Measurements from ENCODE around the gene IFNG-AS1.

The IFNG-AS1 gene

DNA sequence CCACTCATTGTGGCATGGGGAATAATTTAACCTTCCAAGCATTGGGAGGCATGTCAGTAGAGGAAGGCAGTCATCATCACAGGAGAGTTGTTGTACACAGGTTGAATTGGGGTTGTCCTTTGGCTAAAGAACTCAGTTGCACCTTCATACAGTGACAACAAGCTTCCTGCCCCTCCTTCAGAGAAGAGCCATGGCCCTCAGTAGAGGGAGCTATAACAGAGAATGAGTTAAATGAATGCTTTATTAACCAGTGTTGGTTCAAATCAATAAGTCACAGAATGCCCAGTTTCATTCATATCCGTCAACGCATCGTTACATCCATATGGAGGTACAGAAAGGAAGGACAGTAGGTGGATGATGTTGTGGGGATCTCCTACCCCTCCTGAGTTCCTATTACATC, 4.8 kb downstream of the IFNG-AS1 start:
- DNase-seq (ENCODE audit: low read depth in 2 of 2), result no peak

DNA sequence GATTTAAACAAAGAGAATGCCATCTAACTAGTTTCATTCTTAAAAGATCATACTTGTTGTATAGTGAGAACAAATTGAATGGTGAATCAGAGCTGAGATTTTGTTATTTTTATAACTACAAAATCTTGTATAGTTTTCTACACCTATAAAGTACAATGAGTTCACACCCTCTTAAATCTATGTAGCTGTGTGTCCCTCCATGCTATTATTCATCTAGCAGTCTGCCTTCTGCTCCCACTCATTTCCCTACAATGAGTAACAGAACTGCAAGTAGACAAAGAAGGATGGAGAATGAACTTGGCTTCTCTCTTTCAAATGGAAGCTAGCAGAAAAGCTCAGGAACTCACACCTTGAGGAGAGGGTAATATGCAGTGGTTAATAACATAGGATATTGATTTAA, 7.1 kb downstream of the IFNG-AS1 start:
- DNase-seq (ENCODE audit: low read depth in 2 of 2), result no peak

DNA sequence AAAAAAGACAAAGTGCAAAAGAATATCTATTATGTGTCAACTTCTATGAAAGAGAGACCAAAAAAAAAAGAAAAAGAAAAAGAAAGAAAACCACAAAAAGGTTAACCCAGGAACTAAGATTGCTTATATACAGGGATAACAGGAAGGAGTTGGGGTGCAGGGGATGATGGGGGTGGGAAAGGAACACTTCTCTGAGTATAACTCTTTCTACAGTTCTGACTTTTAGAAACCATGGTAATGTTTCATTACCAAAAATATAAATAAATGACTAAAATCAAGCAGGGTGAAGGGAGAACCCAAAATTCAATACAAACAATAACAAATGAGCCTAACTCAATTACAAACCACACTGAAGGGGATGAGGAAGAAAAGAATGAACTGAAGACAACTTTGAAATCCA, 9.1 kb downstream of the IFNG-AS1 start:
- DNase-seq (ENCODE audit: low read depth in 2 of 2), result no peak

DNA sequence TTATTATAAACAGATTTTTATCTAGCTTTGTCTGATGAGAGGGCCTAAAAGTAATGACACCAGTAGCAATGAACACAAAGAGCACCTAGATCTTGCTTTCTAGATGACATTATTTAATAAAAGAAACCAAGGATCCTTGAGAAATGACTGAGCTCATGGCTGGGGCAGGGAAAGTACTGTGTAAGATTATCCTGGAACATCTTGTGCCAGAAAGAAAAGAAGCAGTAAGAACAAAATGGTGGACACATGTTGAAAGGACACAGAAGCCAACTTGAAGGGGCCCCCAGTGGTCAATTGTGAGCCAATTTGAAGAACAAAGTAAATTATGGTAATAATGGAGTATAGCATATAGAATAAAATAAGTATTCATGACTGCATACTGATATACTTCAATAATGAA, 10.0 kb downstream of the IFNG-AS1 start:
- DNase-seq (ENCODE audit: low read depth in 2 of 2), result no peak

DNA sequence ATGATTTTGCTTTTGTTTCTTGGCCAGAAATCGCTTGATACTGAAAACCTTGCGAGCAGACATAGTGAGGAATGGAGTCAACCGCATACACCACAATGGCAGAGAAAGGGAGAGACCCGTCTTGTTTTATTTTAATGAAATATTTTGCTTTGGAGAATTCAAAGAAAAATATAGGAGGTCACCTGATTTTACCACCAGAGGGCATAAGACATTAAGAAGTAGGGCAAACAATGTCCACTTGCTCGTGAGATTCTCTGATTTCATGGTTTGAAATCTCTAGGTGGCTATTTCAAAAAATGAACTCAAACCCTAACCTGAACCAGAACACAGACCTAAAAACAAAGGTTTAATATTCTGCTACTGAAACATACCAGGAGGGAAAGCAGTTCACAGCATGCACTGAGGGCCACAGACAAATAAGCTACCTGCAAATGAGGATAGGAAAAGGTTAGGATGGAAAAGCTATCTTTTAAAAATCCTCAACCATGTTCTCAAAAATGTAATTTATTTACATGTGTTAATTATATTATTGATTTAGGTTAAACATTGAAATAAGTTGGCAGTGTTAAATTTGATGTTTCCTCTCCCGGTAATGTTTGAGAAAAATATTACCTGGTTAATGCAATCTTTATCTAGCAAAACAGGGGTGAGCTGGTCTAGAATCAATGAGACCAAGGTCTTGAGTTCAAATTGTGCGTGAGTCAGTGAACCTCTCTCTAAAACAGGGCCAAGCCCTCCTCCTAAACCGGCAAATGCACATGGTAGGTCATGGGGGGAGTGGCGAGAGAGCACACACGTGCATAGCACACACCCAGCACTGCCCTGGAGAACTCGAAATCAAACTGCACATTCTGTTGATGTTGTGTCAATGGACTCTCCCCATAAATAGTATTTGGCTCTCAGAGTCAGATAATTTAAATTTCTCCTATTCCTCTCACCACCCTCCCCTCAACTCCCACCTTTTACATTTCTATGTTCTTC, 12.5 kb downstream of the IFNG-AS1 start:
- no peak for DNase-seq (ENCODE audit: low read depth in 2 of 2)

DNA sequence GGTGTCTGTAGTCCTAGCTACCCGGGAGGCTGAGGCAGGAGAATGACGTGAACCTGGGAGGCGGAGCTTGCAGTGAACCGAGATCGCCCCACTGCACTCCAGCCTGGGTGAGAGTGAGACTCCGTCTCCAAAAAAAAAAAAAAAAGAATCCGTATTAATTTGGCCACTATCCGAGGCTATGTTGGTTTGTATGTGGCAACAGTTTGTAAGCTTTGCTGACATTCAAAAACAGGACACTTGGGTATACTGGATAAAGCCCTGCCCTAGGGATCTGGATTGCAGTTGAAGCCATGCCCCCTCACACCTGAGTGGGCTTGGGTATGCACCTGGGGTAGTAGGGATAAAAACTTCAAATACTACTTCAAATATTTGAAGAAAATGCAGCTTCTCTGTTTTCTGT, 14.5 kb downstream of the IFNG-AS1 start:
- no peak for DNase-seq (ENCODE audit: low read depth in 2 of 2)

DNA sequence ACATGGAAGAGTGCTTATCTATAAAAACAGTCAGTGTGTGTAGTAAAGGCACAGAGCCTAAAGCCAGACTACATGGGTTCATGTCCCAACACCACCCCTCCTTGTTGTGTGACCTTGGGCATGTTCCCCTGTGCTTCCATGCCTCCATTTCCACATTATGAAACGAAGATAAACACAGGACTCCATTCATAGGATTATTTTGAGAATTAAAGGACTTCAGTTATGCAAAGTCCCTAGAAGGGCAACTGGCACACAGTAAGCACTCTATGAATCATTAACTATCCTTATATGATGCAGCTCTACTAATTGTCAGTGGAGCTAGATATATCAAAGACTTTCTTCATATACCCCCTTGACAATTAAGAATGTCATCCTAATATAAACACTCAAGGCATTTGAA, 17.8 kb downstream of the IFNG-AS1 start:
- no peak for DNase-seq (ENCODE audit: low read depth in 2 of 2)

DNA sequence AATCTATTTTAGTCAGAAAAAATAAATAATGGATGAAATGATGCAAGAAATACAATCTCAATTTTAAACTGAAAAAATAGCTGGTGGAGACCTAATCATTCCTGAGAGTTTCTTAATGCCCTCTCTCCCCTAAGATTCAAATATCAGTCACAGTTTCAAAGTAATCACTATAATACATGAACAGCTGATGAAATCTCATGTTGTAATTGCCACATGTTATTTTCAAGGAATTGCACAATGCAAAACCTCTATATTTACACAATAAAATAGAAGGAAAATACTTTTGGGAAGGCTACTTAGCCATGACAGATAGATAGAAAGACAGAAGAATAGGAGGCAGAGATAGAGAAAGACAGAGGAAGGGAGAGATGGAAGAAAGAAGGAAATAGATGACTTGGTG, 18.2 kb downstream of the IFNG-AS1 start:
- DNase-seq (ENCODE audit: low read depth in 2 of 2), result no peak

DNA sequence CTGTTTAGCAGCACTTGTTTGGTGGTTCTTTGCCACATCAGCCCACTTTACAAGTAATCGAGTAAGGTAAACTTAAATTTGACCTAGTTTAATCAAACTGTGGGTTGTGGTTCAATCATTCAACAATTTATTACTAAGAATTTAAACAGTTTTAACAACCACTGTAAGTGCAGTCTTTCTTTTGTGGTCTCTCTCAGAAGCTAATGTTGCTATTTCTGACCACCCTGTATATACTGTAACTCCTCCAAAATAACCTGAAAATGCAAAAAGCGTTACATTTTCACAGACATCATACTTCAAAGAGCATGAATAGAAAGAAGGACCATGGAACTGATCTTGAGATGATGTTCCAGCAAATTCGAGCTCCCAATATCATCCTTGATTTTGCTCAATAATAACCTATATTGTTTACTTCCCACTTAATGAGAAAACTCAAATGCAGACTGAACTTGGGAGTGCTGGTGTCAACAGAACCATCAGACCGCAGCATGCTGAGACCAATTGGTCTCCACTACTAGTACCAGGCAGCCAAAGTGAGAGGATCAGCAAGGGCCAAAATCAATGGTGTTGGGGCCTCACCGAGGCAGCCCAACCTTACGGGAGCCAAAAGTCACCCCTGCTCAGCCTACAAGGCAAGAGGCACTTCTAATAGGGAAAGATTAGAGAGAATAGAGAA, 22.1 kb downstream of the IFNG-AS1 start:
- DNase-seq (ENCODE audit: low read depth in 2 of 2), result no peak

DNA sequence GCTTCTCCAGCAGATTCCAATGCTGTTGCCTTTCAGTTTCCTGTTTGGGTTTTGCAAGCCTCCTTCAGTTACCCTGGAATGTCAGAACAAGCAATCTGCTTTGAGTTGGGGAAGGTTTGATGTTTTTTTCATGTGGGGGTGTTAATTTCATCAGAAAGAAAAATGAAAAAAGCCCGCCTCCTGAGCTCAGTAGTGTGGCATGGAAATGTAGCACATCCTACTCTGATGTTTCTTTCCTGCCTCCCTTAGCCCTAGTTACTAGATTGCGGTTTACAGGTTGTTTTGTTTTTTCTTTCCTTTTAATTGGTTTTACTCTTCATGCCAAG, 22.6 kb downstream of the IFNG-AS1 start:
- DNase-seq (ENCODE audit: low read depth in 2 of 2), result no peak

DNA sequence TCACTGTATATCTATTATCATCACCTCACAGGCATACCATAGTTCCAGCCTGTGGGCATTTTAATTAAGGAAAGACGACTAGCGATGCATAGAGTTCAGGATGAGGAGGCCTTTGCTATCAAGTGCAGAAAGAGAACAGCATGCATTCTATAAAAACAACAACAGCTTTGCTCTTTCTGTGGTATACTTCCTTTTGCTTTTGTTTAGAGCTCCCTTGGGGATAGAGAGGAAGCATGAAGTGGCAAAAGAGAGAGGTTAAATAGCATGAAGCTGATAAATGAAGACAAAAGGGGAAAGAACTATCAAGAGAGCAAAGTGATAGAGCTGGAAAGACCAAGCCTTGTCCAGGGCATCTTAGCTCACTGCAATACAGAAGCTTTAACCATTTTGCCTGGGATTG, 23.5 kb downstream of the IFNG-AS1 start:
- no peak for DNase-seq (ENCODE audit: low read depth in 2 of 2)

DNA sequence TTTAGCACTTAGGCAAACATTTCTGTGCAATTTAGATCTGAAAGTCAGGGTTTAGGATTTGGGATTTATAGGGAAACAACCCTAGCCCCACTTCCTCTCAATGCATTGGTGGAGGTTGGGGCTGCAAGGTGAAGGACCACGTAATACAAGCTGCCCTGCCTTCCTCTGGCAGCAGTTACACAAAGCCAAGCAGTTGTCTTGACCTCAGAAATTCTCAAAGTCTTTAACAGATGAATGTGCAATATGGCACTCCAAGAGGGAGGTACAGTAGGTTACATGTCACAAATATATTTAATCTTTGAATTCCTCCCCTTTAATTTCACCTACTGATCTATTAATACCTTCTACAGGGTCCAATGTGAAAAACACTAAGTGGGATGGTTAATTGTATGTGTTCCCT, 23.9 kb downstream of the IFNG-AS1 start:
- no peak for DNase-seq (ENCODE audit: low read depth in 2 of 2)

DNA sequence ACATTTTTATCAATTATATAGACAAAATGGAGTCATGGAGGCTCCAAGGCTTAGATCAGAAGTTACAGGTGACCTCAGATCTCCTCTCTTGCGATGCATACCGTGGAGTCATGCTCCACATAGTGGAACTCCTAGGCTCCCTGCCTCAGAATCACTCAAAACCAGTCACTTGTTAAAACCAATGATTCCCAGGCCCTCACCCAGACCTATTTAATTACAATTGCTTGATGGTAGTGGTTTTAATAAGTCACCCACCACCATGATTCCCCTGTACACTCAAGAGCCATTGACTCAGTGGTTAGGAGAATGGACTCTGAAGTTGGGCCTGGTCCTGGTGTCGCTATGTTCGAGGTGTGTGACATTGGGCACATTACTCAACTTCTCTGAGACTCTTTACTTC, 26.9 kb downstream of the IFNG-AS1 start:
- DNase-seq (ENCODE audit: low read depth in 2 of 2), result no peak

DNA sequence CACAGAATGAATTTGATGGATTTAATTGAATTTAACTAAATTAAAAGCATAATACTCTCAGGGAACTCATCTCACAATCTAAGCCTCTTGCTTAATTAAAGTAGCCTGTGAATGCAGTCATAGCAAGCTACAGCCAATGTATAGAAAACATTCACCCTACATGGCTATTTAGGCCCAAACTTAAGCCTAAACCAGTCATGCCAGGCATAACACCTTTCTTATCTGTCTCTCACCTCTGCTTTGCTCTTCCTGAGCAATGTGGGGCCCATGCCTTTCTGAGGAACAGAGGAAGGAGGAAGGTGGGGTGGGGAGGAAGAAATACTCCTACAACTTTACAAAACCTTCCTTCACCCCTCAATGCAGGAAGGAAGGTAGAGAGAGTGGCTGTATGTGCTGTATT, 29.1 kb downstream of the IFNG-AS1 start:
- DNase-seq (ENCODE audit: low read depth in 2 of 2), result no peak

DNA sequence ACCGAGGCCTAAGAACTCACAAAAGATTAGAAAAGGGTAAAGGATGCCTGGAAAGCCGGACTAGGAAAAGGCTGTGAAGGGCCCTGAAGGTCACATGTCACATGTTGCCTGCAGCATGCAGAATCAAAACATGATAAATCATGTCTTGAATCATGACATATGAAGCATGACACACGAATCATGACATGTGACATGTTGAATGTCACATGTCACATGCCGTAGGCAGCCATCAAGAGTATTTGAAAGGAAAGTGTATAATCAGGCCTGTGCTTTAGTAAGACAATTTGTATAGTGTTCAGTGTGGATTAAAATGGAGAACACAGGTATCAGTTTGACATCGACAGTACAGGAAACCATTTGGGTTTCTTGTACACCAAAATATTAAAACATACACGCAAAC, 30.8 kb downstream of the IFNG-AS1 start:
- no peak for DNase-seq (ENCODE audit: low read depth in 2 of 2)

DNA sequence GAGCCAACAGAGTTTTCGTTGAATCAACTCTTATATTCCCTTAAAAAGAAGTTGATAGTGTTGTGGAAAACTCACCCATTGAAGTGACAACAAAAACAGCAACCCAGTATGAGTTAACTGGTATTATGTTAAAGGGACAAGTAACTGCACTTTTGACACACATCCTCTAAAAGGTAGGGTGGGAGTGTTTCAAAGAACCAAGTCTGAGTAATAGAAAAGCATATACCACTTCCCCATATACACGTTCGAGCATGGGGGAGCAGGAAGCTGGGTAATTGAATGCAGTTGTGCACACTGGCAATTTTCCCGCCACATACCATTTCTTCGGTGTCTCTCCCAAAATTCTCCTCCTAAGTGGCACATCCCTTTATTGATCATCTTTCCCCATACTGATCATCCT, 31.5 kb downstream of the IFNG-AS1 start:
- DNase-seq (ENCODE audit: low read depth in 2 of 2), result no peak

DNA sequence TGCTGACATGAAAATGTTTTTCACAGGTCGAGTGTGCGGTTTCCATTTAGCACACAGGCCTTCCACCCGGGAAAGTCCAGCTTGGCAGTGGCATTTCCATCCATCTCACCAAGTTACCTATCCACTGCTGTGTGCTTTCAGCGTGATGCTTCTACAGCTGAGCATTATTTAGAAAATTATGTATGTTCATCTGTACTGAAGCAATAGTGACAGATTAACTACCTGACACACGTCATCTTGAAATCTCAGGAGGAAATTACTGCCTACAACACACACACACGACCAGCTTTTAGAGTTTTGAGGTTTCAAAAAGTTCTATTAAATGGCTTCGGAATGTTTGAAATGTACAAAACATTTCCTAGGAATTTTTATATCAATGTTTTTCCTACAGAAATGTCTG, 39.4 kb downstream of the IFNG-AS1 start:
- no peak for DNase-seq (ENCODE audit: low read depth in 2 of 2)

DNA sequence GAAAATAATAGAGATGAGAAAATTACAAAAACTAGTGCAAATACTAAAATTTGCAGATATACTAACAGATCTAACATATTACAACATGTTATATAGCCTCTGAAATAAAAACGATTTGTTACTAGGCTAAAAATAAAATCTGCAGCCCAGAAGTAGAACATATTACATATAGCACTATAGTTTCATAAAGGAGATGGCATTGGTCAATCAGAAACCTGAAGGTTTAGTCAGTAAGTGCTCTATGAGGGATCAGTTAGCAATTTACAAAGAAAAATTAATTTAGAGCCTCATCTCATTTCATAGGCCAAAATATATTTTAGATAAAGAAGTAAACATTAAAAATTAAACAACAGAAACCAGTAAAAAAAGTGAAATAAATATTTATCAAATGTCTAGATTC, 41.0 kb downstream of the IFNG-AS1 start:
- DNase-seq (ENCODE audit: low read depth in 2 of 2), result no peak

DNA sequence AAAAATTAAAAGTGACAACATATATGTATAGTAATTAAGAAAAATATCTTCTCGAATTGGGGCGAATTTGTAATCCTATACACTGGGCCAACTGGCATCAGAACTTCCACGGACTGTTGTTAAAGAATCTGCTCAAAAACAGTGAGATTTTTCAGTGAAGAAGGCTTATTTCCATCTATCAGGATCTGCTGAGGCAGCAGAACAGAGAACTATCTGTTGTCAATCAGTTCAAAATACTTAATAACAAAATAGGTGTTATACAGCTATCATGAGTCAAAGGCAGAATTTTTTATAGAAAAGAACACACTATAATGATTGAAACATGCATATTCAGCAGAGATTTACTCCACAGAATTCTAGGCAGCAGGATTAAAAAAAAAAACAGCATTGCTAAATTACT, 41.9 kb downstream of the IFNG-AS1 start:
- no peak for DNase-seq (ENCODE audit: low read depth in 2 of 2)

DNA sequence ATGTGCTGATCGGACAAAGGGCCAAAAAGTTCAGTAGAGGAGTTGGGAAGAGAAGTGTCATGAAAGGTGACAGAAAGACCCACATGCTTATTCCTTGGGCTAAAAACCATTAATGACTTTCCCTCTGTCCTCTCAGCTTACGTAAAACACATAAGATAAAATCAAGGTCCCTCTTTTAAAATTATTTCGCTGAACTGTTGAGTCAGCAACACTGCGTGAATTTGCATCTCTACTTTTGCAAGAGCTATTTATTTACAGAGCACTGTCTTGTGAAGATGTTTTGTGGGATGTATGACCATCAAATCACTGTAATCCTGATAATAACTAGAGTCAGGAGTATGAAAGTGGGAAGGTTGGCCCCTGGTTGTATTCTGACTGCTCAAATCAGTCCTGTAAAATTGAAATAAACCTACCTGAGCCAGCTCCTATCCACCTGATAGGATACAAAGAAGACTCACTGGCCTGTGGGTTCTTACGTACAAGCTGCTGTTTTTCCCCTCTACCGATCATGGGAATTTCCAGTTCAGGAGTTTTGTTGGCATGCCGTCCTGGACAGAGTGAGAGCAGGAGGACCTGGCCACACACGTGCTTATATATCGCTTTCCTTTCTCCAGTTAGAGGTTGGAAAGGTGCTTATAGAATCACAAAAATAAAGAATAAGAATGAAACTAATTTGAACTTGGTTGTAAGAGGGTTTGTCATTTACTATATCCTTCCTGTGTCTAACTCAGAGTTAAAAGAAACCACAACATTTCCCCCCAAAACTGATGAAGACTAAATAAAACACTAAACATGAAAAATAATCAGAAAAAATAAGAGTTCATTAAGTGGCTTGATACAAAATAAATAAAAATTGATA, 42.9 kb downstream of the IFNG-AS1 start:
- no peak for DNase-seq (ENCODE audit: low read depth in 2 of 2)

DNA sequence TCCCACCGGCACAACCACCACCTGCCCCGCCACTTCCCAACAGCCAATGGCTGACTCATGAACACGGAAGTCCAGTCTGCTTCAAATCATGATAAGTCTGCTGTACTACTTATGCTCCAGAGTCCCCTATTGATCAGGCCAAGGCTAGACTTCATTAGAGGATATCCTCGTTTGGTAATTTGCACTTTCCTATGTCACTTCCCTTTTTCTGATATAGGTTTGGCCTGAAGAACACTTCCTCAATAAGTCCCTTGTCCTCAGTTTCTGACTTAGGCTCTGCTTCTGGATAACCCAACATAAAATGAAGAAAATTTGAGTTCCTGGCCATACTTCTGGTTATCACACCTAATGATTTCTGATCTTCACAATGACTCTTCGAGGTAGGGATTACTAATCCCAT, 45.3 kb downstream of the IFNG-AS1 start:
- DNase-seq (ENCODE audit: low read depth in 2 of 2), result no peak

DNA sequence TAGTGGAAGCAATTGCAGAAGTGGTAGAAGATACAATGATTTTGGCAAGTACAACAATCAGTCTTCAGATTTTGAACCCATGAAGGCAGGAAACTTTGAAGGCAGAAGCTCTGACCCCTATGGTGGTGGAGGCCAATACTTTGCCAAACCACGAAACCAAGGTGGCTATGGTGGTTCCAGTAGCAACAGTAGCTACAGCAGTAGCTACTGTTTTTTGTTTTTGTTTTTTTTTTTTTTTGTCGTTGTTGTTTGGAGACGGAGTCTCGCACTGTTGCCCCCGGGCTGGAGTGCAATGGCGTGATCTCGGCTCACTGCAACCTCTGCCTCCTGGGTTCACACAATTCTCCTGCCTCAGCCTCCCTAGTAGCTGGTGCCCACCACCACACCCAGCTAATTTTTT, 47.4 kb downstream of the IFNG-AS1 start:
- DNase-seq (ENCODE audit: low read depth in 2 of 2), result no peak
